Hepatocyte (in vitro differentiated cells): ENCODE measurements around the gene SEC23IP. TPM values are rescaled to one million over a fixed set of nuclear protein-coding genes. Genes with fewer than 3 reads are reported as not detected.
"Not testable (repeated sequence)": the region's sequence is repeated elsewhere in the genome, so short reads cannot be mapped to it uniquely, and the experiment has no call there.

Experiments used
- DNase-seq: peaks from one replicate; pipeline ENCODE4 v3.0.0-alpha.2; 2016; ENCODE audit warnings: low spot score
- H2AFZ ChIP-seq: fragments of 200-600 bp; sonication (generic); 2 replicates; pipeline ENCODE4 v1.6.0; 2016; ENCODE audit warnings: antibody characterized with exemption, mild to moderate bottlenecking
- H3K27ac ChIP-seq: fragments of 200-600 bp; sonication (generic); 2 replicates; pipeline ENCODE4 v1.5.1; 2016; ENCODE audit warnings: mild to moderate bottlenecking
- H3K27me3 ChIP-seq: fragments of 200-600 bp; sonication (generic); 2 replicates; pipeline ENCODE4 v1.6.1; 2016
- H3K36me3 ChIP-seq: fragments of 200-600 bp; sonication (generic); replicated peaks from 2 replicates; pipeline ENCODE4 v1.5.1; 2016; ENCODE audit warnings: low read depth; ENCODE audit not compliant: insufficient read depth
- H3K4me1 ChIP-seq: fragments of 200-600 bp; sonication (generic); 2 replicates; pipeline ENCODE4 v1.5.1; 2016; ENCODE audit warnings: mild to moderate bottlenecking, moderate library complexity; ENCODE audit not compliant: insufficient read depth
- H3K4me2 ChIP-seq: fragments of 200-600 bp; sonication (generic); 2 replicates; pipeline ENCODE4 v1.6.0; 2016
- H3K4me3 ChIP-seq: fragments of 200-600 bp; sonication (generic); 2 replicates; pipeline ENCODE4 v1.5.1; 2016; ENCODE audit warnings: mild to moderate bottlenecking
- H3K79me2 ChIP-seq: fragments of 200-600 bp; sonication (generic); 2 replicates; pipeline ENCODE4 v1.6.0; 2017; ENCODE audit warnings: mild to moderate bottlenecking
- H3K9me2 ChIP-seq: fragments of 200-600 bp; sonication (generic); replicated peaks from 2 replicates; pipeline ENCODE4 v1.6.0; 2017; ENCODE audit warnings: mild to moderate bottlenecking; ENCODE audit not compliant: insufficient read depth
- H3K9me3 ChIP-seq: fragments of 200-600 bp; sonication (generic); 2 replicates; pipeline ENCODE4 v1.5.1; 2016; ENCODE audit warnings: low read depth, mild to moderate bottlenecking
- H4K20me1 ChIP-seq: fragments of 200-600 bp; sonication (generic); 2 replicates; pipeline ENCODE4 v1.6.0; 2016; ENCODE audit warnings: mild to moderate bottlenecking; ENCODE audit not compliant: insufficient read depth, poor library complexity, severe bottlenecking
- CTCF ChIP-seq: fragments of 200-600 bp; sonication (generic); IDR thresholded peaks from 2 replicates; pipeline ENCODE4 v1.5.1; 2016; ENCODE audit warnings: antibody characterized with exemption, mild to moderate bottlenecking; ENCODE audit not compliant: poor library complexity
- EZH2 ChIP-seq: fragments of 200-600 bp; sonication (generic); IDR thresholded peaks from 2 replicates; pipeline ENCODE4 v1.6.1; 2016; ENCODE audit warnings: antibody characterized with exemption, mild to moderate bottlenecking, borderline replicate concordance
- EZH2phosphoT487 ChIP-seq: fragments of 200-600 bp; sonication (generic); IDR thresholded peaks from one replicate; pipeline ENCODE4 v1.6.1; 2018; ENCODE audit warnings: antibody characterized with exemption, mild to moderate bottlenecking, low read depth, moderate library complexity; ENCODE audit not compliant: unreplicated experiment, severe bottlenecking
- WGBS: methylation state at CpG from one replicate; pipeline ENCODE4 v1.1.6; 2016; ENCODE audit warnings: low lambda C conversion rate; ENCODE audit errors: missing lambda C conversion rate; 5-methylcytosine and 5-hydroxymethylcytosine counted together
- polyA plus RNA-seq: library from polyadenylated mRNA; unstranded; fragments of >200 nt; fragmentation: Nextera tagmentation; extraction: Ambion mirVana; gene quantifications from 2 replicates; pipeline ENCODE4 v1.2.1, GENCODE V29; 2016
- total RNA-seq: library from RNA; depleted of rRNA; stranded (reverse); fragments of >200 nt; gene quantifications from 2 replicates; pipeline ENCODE4 v1.2.3, GENCODE V29; 2014

SEC23IP gene
- total and polyA plus RNA-seq, 2 experiments from 2014 or later = 27.4 to 39.9 TPM

GRCh38 chr10:119872860-119873681, 19.5 kb upstream of the SEC23IP start:
- WGBS = 1% methylated on average over 62 of the region's 75 CpGs
- Histone ChIP-seq H3K36me3 (no peaks in the 10 kb centered on the region), H2AFZ (peak overlapping the region; percentile 80), H3K27me3 (no peaks in the 10 kb centered on the region), H3K9me2 (no peaks in the 10 kb centered on the region), H3K4me1 (peaks cover 17% of the 10 kb centered on the region), H3K4me3 (peak overlapping the region; percentile 37), H3K79me2 (peaks cover 44% of the 10 kb centered on the region), H3K27ac (peak overlapping the region; percentile 85), H3K4me2 (peak overlapping the region; percentile 93), H3K9me3 (no peaks in the 10 kb centered on the region), H4K20me1 (peaks cover 34% of the 10 kb centered on the region)
- TF ChIP-seq EZH2 = no peak
- TF ChIP-seq EZH2phosphoT487 = no peak
- no peak for TF ChIP-seq CTCF
- peak; percentile 93 for DNase-seq

- no peak for TF ChIP-seq EZH2phosphoT487
- no peak for TF ChIP-seq CTCF
- no peak for TF ChIP-seq EZH2
- Histone ChIP-seq H3K4me3 (no peak overlapping the region), H3K9me3 (no peaks in the 10 kb centered on the region), H4K20me1 (no peaks in the 10 kb centered on the region), H3K9me2 (no peaks in the 10 kb centered on the region), H3K79me2 (peaks cover 3% of the 10 kb centered on the region), H3K27me3 (no peaks in the 10 kb centered on the region), H3K4me1 (peaks cover 7% of the 10 kb centered on the region), H2AFZ (no peak overlapping the region), H3K4me2 (no peak overlapping the region), H3K27ac (no peak overlapping the region), H3K36me3 (no peaks in the 10 kb centered on the region)
- WGBS = 61% methylated on average over 2 of the region's 2 CpGs
- no peak for DNase-seq
Observed at GRCh38 chr10:119878524-119878923, 14.0 kb upstream of the SEC23IP start.

- H3K9me2 ChIP-seq, H3K9me3 ChIP-seq, H2AFZ ChIP-seq, H3K4me2 ChIP-seq, H3K79me2 ChIP-seq, H3K27ac ChIP-seq, DNase-seq, H4K20me1 ChIP-seq, H3K36me3 ChIP-seq, H3K4me3 ChIP-seq, H3K4me1 ChIP-seq, H3K27me3 ChIP-seq: not testable (repeated sequence)
- WGBS = 87% methylated on average over 11 of the region's 11 CpGs
Observed at GRCh38 chr10:119883901-119884611, 8.5 kb upstream of the SEC23IP start.

- not testable (repeated sequence) for H3K79me2 ChIP-seq, H3K4me2 ChIP-seq, H3K9me3 ChIP-seq, H3K4me1 ChIP-seq, H3K4me3 ChIP-seq, H2AFZ ChIP-seq, H4K20me1 ChIP-seq, H3K36me3 ChIP-seq, H3K27me3 ChIP-seq, H3K27ac ChIP-seq, H3K9me2 ChIP-seq, DNase-seq
- WGBS = 72% methylated on average over 6 of the region's 6 CpGs
Observed at GRCh38 chr10:119886070-119886469, 6.5 kb upstream of the SEC23IP start.

- not testable (repeated sequence) for H3K36me3 ChIP-seq, H3K9me2 ChIP-seq, H3K4me1 ChIP-seq, H4K20me1 ChIP-seq, H3K4me2 ChIP-seq, H3K9me3 ChIP-seq, H2AFZ ChIP-seq, H3K4me3 ChIP-seq, H3K27ac ChIP-seq, H3K27me3 ChIP-seq, DNase-seq
- H3K79me2 ChIP-seq = peaks cover 21% of the 10 kb centered on the region
- 82% methylated on average over 3 of the region's 3 CpGs for WGBS
Observed at GRCh38 chr10:119888715-119889114, 3.8 kb upstream of the SEC23IP start.

GRCh38 chr10:119889201-119889600, 3.3 kb upstream of the SEC23IP start:
- H3K4me2 ChIP-seq, H3K9me2 ChIP-seq, H3K36me3 ChIP-seq, H3K9me3 ChIP-seq, DNase-seq, H3K27ac ChIP-seq, H4K20me1 ChIP-seq, H3K27me3 ChIP-seq, H2AFZ ChIP-seq, H3K4me3 ChIP-seq: not testable (repeated sequence)
- Histone ChIP-seq H3K4me1 (peaks cover 13% of the 10 kb centered on the region), H3K79me2 (peaks cover 26% of the 10 kb centered on the region)
- 31% methylated on average over 3 of the region's 3 CpGs for WGBS
